ENCODE results near the gene NUMBL.
A peak's percentile ranks its signal among the peaks of the same experiment; 100 is the strongest.
"Not testable (repeated sequence)": the region's sequence is repeated elsewhere in the genome, so short reads cannot be mapped to it uniquely, and the experiment has no call there.

Gene NUMBL

GRCh38 chr19:40690050-40690692 lies at the start of gene NUMBL:
NUMBL (minus strand) TSS chr19:40690651; CDS start chr19:40690483, 168 bp downstream.
- TF ChIP-seq EZH2 (IDR thresholded peaks at IDR 0.05) (no peak), POLR2AphosphoS5 (IDR thresholded peaks at IDR 0.05; ENCODE audit: borderline replicate concordance, low read depth, low read length) (no peak), FOXP2 (optimal IDR thresholded peaks at IDR 0.05; ENCODE audit: control extremely low read depth, extremely low read length, insufficient read depth) (no peak)
- H3K9ac ChIP-seq (ENCODE audit: insufficient read length): peak within 1 kb of the TSS; percentile 82
- H3K36me3 ChIP-seq (ENCODE audit: insufficient read depth, low read length): peaks cover 6% of the 10 kb centered on the region; the same call in 1 of the 2 replicates
- peak within 1 kb of the TSS; percentile 79 for H3K4me3 ChIP-seq
- H3K27ac ChIP-seq: peak within 1 kb of the TSS; percentile 82
- H3K9me3 ChIP-seq (ENCODE audit: low read depth, low read length): no peaks in the 10 kb centered on the region
- DNase-seq (ENCODE audit: low read depth, low spot score): no peak

GRCh38 chr19:40739030-40739839 lies 48.8 kb upstream of the NUMBL start:
- H3K27ac ChIP-seq: no peak overlapping the region
- no peak overlapping the region for H3K4me3 ChIP-seq
- peaks cover 16% of the 10 kb centered on the region for H3K36me3 ChIP-seq (ENCODE audit: insufficient read depth, low read length)
- no peak for DNase-seq (ENCODE audit: low read depth, low spot score)
- no peaks in the 10 kb centered on the region for H3K9me3 ChIP-seq (ENCODE audit: low read depth, low read length)
- TF ChIP-seq FOXP2 (optimal IDR thresholded peaks at IDR 0.05; ENCODE audit: control extremely low read depth, extremely low read length, insufficient read depth): no peak
- TF ChIP-seq POLR2AphosphoS5 (IDR thresholded peaks at IDR 0.05; ENCODE audit: borderline replicate concordance, low read depth, low read length): no peak
- no peak overlapping the region for H3K9ac ChIP-seq (ENCODE audit: insufficient read length)

GRCh38 chr19:40737102-40737644 lies 46.7 kb upstream of the NUMBL start:
- no peak overlapping the region for H3K9ac ChIP-seq (ENCODE audit: insufficient read length)
- DNase-seq (ENCODE audit: low read depth, low spot score): no peak
- H3K36me3 ChIP-seq (ENCODE audit: insufficient read depth, low read length): peaks cover 26% of the 10 kb centered on the region
- TF ChIP-seq EZH2 (IDR thresholded peaks at IDR 0.05) (no peak), POLR2AphosphoS5 (IDR thresholded peaks at IDR 0.05; ENCODE audit: borderline replicate concordance, low read depth, low read length) (no peak), FOXP2 (optimal IDR thresholded peaks at IDR 0.05; ENCODE audit: control extremely low read depth, extremely low read length, insufficient read depth) (no peak)
- H3K9me3 ChIP-seq (ENCODE audit: low read depth, low read length): no peaks in the 10 kb centered on the region
- H3K27ac ChIP-seq: no peak overlapping the region
- no peak overlapping the region for H3K4me3 ChIP-seq

GRCh38 chr19:40736661-40737060 lies 46.2 kb upstream of the NUMBL start:
- TF ChIP-seq POLR2AphosphoS5 (IDR thresholded peaks at IDR 0.05; ENCODE audit: borderline replicate concordance, low read depth, low read length) (no peak), EZH2 (IDR thresholded peaks at IDR 0.05) (no peak), FOXP2 (optimal IDR thresholded peaks at IDR 0.05; ENCODE audit: control extremely low read depth, extremely low read length, insufficient read depth) (no peak)

GRCh38 chr19:40735013-40735771 lies 44.7 kb upstream of the NUMBL start:
- Histone ChIP-seq H3K9ac (ENCODE audit: insufficient read length) (no peak overlapping the region), H3K9me3 (ENCODE audit: low read depth, low read length) (no peaks in the 10 kb centered on the region), H3K4me3 (no peak overlapping the region), H3K36me3 (ENCODE audit: insufficient read depth, low read length) (peaks cover 35% of the 10 kb centered on the region), H3K27ac (no peak overlapping the region)
- DNase-seq (ENCODE audit: low read depth, low spot score): no peak
- TF ChIP-seq FOXP2 (optimal IDR thresholded peaks at IDR 0.05; ENCODE audit: control extremely low read depth, extremely low read length, insufficient read depth) (no peak), EZH2 (IDR thresholded peaks at IDR 0.05) (no peak), POLR2AphosphoS5 (IDR thresholded peaks at IDR 0.05; ENCODE audit: borderline replicate concordance, low read depth, low read length) (no peak)

More at GRCh38 chr19:40736661-40737060, 46.2 kb upstream of the NUMBL start:
- Histone ChIP-seq H3K9ac (ENCODE audit: insufficient read length) (no peak overlapping the region), H3K36me3 (ENCODE audit: insufficient read depth, low read length) (peaks cover 26% of the 10 kb centered on the region), H3K9me3 (ENCODE audit: low read depth, low read length) (no peaks in the 10 kb centered on the region), H3K27ac (no peak overlapping the region), H3K4me3 (no peak overlapping the region)
- no peak for DNase-seq (ENCODE audit: low read depth, low spot score)

GRCh38 chr19:40733149-40733548 lies 42.7 kb upstream of the NUMBL start:
- H3K9ac ChIP-seq (ENCODE audit: insufficient read length): no peak overlapping the region
- H3K4me3 ChIP-seq: no peak overlapping the region
- H3K36me3 ChIP-seq (ENCODE audit: insufficient read depth, low read length): peaks cover 35% of the 10 kb centered on the region
- H3K9me3 ChIP-seq (ENCODE audit: low read depth, low read length): no peaks in the 10 kb centered on the region
- DNase-seq (ENCODE audit: low read depth, low spot score): no peak
- no peak overlapping the region for H3K27ac ChIP-seq
- no peak for TF ChIP-seq FOXP2 (optimal IDR thresholded peaks at IDR 0.05; ENCODE audit: control extremely low read depth, extremely low read length, insufficient read depth)
- no peak for TF ChIP-seq POLR2AphosphoS5 (IDR thresholded peaks at IDR 0.05; ENCODE audit: borderline replicate concordance, low read depth, low read length)
- TF ChIP-seq EZH2 (IDR thresholded peaks at IDR 0.05): no peak

- H3K36me3 ChIP-seq (ENCODE audit: insufficient read depth, low read length): peaks cover 38% of the 10 kb centered on the region
- H3K27ac ChIP-seq; H3K9ac ChIP-seq (ENCODE audit: insufficient read length); DNase-seq (ENCODE audit: low read depth, low spot score); H3K4me3 ChIP-seq; H3K9me3 ChIP-seq (ENCODE audit: low read depth, low read length): not testable (repeated sequence)
Measured at GRCh38 chr19:40732304-40732703, 41.9 kb upstream of the NUMBL start.

GRCh38 chr19:40730065-40730464 lies 39.6 kb upstream of the NUMBL start:
- H3K4me3 ChIP-seq; DNase-seq (ENCODE audit: low read depth, low spot score); H3K27ac ChIP-seq; H3K9me3 ChIP-seq (ENCODE audit: low read depth, low read length); H3K9ac ChIP-seq (ENCODE audit: insufficient read length): not testable (repeated sequence)
- peaks cover 35% of the 10 kb centered on the region for H3K36me3 ChIP-seq (ENCODE audit: insufficient read depth, low read length)
